LNCAP (cell line): ENCODE measurements around the gene SLC25A45.

Source experiments
- TF ChIP-seq, protein P1 (sequence below): fragments of 450-650 bp; IDR thresholded peaks from 2 replicates; pipeline ENCODE4 v1.5.1; 2017; ENCODE audit warnings: mild to moderate bottlenecking

SLC25A45 gene

DNA sequence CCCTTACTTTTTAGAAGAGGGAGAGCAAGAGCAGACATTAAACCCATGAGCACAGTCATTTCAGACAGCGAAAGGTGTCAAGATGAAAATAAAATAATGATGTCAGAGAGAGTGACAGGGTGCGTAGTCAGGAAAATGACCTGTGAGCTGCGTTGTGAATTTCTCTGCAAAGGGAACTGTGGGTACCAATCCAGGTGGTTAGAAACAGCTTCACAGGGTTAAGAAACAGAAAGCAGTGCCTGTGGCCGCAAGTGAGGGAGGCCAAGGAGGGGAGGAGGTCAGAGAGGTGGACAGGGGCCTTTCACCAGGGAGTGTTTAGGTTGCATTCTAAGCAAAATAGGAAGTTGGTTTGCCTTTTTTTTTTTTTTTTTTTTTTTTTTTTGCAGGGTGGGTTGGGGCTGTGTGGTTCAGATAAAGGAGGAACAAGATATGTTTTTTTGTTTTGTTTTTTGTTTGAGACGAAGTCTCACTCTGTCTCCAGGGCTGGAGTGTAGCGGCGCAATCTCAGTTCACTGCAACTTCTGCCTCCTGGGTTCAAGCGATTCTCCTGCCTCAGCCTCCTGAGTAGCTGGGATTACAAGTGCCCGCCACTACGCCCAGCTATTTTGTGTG lies 20.0 kb downstream of the SLC25A45 start:
- TF ChIP-seq, protein P1, sequence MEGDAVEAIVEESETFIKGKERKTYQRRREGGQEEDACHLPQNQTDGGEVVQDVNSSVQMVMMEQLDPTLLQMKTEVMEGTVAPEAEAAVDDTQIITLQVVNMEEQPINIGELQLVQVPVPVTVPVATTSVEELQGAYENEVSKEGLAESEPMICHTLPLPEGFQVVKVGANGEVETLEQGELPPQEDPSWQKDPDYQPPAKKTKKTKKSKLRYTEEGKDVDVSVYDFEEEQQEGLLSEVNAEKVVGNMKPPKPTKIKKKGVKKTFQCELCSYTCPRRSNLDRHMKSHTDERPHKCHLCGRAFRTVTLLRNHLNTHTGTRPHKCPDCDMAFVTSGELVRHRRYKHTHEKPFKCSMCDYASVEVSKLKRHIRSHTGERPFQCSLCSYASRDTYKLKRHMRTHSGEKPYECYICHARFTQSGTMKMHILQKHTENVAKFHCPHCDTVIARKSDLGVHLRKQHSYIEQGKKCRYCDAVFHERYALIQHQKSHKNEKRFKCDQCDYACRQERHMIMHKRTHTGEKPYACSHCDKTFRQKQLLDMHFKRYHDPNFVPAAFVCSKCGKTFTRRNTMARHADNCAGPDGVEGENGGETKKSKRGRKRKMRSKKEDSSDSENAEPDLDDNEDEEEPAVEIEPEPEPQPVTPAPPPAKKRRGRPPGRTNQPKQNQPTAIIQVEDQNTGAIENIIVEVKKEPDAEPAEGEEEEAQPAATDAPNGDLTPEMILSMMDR = no peak

DNA sequence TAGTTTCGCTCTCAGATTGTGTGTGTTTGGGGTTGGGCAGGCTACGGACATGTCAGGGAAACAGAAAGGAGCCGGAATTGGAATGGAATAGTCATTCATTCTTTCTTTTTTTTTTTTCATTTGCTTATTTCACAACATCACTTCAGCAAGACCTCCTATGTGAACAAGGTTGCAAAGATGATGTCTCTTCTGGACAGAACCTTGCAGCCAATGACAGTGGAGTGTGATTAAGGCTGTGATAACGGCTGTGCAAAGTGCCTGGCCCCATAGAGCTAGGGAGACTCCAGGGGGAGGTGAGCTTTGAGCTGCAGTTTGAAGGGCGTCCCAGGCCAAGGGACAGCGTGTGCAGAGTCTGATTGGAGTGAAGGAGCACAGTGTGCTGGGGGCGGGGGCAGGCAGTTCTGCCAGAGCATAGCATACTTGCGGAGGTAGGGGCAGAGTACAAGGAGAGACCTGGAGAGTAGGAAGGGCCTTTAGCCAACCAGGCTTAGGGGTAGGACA lies 24.5 kb downstream of the SLC25A45 start:
- TF ChIP-seq, protein P1 = no peak

DNA sequence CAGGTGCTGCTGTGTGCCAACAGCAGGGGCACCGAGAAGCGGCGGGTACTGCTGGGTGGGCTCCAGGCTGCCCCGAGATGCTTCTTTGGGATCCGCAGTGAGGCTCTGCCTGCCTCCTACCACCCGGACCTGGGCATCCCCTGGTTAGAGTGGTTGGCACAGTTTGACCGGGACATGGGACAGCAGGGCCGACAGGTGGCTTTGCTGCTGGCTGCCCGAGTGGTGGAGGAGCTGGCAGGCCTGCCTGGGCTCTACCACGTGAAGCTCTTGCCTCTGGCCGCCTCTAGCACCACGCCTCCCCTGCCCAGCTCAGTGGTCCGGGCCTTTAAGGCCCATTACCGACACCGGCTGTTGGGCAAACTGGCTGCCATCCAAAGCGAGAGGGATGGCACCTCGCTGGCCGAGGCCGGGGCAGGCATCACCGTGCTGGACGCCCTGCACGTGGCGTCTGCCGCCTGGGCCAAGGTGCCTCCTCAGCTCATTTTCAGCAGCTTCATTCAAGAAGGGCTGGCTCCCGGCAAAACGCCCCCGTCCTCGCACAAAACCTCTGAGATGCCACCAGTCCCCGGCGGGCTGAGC lies 26.0 kb downstream of the SLC25A45 start:
- TF ChIP-seq, protein P1 = no peak

DNA sequence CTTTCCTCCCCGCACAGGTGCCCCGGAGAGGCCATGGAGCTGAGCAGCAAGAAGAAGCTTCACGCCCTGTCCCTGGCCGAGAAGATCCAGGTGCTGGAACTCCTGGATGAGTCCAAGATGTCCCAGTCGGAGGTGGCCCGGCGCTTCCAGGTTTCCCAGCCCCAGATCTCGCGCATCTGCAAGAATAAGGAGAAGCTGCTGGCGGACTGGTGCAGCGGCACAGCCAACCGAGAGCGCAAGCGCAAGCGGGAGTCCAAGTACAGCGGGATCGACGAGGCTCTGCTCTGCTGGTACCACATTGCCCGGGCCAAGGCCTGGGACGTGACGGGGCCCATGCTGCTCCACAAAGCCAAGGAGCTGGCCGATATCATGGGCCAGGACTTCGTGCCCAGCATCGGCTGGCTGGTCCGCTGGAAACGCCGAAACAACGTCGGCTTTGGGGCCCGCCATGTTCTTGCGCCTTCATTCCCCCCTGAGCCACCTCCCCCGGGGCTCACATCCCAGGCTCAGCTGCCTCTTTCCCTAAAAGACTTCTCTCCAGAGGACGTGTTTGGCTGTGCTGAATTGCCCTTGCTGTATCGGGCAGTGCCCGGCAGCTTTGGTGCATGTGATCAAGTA lies 26.6 kb downstream of the SLC25A45 start:
- TF ChIP-seq, protein P1 = no peak

DNA sequence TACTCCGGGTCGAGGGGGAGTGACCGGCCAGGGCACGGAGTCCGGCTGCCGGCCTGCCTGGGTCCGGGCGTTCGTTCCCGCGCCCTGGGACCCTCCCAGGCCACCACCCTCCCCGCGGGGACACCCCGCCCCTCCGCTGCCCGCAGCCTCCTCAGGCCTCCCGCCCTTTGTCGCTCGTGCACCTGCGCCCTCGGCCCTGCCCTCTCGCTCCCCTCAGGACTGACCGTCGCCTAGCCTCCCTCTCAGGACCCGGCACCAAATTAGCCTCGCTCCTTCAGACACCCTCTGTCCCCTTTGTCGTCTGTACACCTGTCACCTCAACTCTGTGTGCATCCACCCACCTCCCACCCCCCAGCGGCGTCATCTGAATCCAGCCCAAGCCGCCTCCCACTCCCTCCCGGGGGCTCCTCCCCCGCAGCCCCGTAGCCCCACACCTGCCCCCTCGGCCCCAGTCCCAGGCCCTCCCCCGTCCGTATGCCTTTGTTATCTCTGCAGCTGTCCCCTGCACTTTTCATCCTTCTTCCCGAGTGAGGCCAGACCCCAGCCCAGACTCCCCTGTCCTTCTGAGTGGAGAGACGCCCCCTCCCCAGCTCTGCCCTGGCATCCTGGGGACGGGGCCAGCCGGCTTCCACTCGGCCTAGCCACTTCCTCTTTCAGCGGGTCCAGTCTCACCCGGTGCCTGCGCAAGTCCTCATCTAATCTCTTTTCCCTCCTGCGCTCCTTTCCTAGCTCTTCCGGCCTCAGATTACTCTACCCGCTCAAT lies 27.3 kb downstream of the SLC25A45 start:
- TF ChIP-seq, protein P1 = no peak

DNA sequence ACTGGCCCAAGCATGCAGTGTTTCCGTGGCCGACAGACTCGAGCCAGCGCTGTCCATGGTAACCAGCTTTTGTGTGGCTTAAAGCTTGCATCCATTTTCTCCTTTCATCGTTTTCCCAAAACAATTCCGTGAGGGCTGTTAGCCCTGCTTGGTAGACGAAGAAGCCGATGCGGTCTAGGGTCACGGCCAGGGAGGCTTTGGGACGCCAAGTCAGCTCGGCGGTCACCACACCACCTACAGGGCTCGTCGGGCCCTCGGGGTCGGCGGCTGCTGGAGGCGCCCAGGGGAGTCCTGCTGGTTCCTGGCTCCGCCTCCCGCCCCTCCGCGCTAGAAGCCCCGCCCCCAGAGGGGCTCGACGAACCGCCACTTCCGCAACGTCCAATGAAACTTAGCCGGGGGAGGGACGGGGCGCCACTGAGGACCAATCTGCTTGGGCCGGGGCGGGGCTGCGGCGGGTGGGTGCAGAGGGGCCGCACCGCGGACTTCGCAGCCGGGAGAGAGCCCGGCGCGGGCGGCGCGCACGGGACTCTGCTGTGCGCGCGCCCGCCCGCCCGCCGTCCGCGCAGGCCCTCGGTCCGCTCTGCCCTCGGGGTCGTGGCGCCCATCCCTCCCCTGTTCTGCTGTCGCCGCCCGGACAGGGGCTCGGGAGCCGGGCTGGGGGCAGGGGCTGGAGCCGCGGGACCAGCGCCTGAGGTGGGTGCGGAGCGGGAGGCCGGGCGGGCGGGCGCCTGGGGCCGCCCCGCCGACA lies 28.0 kb downstream of the SLC25A45 start, which contains the start of gene TIGD3:
Gene TIGD3, plus strand, starts transcription at position 487 of the 748 bp plus-strand sequence. CDS start 1,058 bp downstream, outside the sequence.
- TF ChIP-seq, protein P1 = no peak

DNA sequence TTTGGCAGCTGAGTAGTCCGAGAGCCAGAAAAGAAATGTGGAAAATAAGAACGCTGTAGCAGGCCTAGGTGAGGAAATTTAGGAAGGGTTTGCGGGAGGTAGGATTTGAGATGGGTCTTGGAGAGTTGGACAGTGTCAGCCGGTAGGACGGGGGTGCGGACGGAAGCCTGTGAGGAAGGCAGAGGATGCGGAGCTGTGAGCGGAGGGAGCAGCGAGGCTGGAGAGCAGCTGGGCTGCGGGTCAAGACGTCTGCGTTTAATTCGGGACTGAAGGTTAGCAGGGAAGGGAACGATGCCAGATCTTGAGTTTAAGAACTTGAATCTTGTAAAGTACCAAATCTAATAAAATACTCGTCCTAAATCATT lies 28.6 kb downstream of the SLC25A45 start:
- TF ChIP-seq, protein P1 = no peak
